HG03520 (cell line): ENCODE data around the gene PAQR4.

ENCODE experiments used
- ATAC-seq: cut with Tn5 transposase; IDR thresholded peaks from one replicate; pipeline ENCODE4 v1.9.1; 2021; ENCODE audit warnings: mild to moderate bottlenecking, moderate library complexity; ENCODE audit not compliant: unreplicated experiment

PAQR4 gene

GRCh38 chr16:3020604-3021448, 51.7 kb downstream of the PAQR4 start:
- ATAC-seq = no peak

DNA sequence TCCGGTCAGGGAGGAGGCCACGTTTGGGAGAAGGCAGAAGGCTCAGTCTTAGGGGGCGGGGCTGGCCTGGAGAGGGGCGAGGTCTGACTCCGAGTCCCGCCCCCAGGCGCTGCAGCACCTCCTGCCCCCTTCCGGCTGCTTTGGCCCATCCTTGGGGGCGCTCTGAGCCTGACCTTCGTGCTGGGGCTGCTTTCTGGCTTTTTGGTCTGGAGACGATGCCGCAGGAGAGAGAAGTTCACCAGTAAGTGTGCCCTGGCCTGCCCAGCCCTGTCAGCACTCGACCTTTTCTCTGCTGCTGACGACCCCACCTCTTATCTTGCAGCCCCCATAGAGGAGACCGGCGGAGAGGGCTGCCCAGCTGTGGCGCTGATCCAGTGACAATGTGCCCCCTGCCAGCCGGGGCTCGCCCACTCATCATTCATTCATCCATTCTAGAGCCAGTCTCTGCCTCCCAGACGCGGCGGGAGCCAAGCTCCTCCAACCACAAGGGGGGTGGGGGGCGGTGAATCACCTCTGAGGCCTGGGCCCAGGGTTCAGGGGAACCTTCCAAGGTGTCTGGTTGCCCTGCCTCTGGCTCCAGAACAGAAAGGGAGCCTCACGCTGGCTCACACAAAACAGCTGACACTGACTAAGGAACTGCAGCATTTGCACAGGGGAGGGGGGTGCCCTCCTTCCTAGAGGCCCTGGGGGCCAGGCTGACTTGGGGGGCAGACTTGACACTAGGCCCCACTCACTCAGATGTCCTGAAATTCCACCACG, 52.5 kb downstream of the PAQR4 start:
- no peak for ATAC-seq

- ATAC-seq = no peak
These were observed 53.1 kb downstream of the PAQR4 start for GRCh38 chr16:3022208-3022683.

GRCh38 chr16:3022684-3023414, 53.7 kb downstream of the PAQR4 start:
- no peak for ATAC-seq
